Kidney (tissue), 14 donors: Measurements from ENCODE around the gene MICAL2. TPM values are rescaled to one million over a fixed set of nuclear protein-coding genes. Genes with fewer than 3 reads are reported as not detected.

ENCODE experiments used
- DNase-seq, 5 donors: peaks; one replicate each; pipeline ENCODE4 v3.0.0-alpha.2; 2013 to 2020
- FAIRE-seq: peaks from 2 replicates; lab custom pipeline; 2012; peaks lifted over from hg19 to GRCh38; lab: Jason Lieb, UNC
- H3K27ac ChIP-seq, 2 donors: one replicate each; pipeline ENCODE4 v1.7.0; 2013; ENCODE audit warnings: low read depth in 2 of 2, low read length in 2 of 2, inconsistent platforms in 1 of 2
- H3K27me3 ChIP-seq: one replicate; pipeline ENCODE4 v1.7.1; 2013; ENCODE audit warnings: low read length, inconsistent platforms; ENCODE audit not compliant: control insufficient read depth, insufficient read depth
- H3K36me3 ChIP-seq, 3 donors: one replicate each; pipeline versions ENCODE4 v1.7.0 to v1.7.1; 2013; ENCODE audit warnings: low read length in 3 of 3, control low read depth in 1 of 3, inconsistent platforms in 1 of 3; ENCODE audit not compliant: insufficient read depth in 3 of 3, control insufficient read depth in 2 of 3
- H3K4me1 ChIP-seq, 3 donors: one replicate each; pipeline versions ENCODE4 v1.7.0 to v1.7.1; 2013; ENCODE audit warnings: low read length in 3 of 3, inconsistent platforms in 1 of 3, low read depth in 1 of 3; ENCODE audit not compliant: control insufficient read depth in 2 of 3, insufficient read depth in 2 of 3
- H3K4me3 ChIP-seq, 3 donors: one replicate each; pipeline versions ENCODE4 v1.7.0 to v1.8.1; 2013; ENCODE audit warnings: low read length in 3 of 3, control low read depth in 1 of 3, inconsistent platforms in 1 of 3
- H3K9ac ChIP-seq, 3 donors: one replicate each; pipeline versions ENCODE4 v1.7.0 to v1.7.1; 2013; ENCODE audit warnings: low read length in 3 of 3, control low read depth in 1 of 3, inconsistent platforms in 1 of 3
- H3K9me3 ChIP-seq, 3 donors: one replicate each; pipeline versions ENCODE4 v1.7.0 to v1.7.1; 2013; ENCODE audit warnings: low read length in 3 of 3, control low read depth in 1 of 3, inconsistent platforms in 1 of 3; ENCODE audit not compliant: control insufficient read depth in 2 of 3, insufficient read depth in 1 of 3
- intact Hi-C: fragments of 100-400 bp; cut with DNase I; formaldehyde crosslinking; loops from one replicate; pipeline ENCODE4 v1.11.1; 2022
- polyA plus RNA-seq: library from polyadenylated mRNA; stranded (reverse); fragments of 350-450 nt; fragmentation: Illumina TruSeq; extraction: RNeasy Lipid Tissue Mini Kit (QIAGEN cat#74804); gene quantifications from one replicate; pipeline ENCODE4 v1.2.3, GENCODE V29; 2014; ENCODE audit warnings: low read depth, low replicate concordance; ENCODE audit not compliant: insufficient read depth
- total RNA-seq: library from RNA; stranded (reverse); fragmentation: NEBNext Ultra II Directional; extraction: Animal tissue kit (Norgen Biotek cat#: 25700); gene quantifications from one replicate; pipeline ENCODE4 v1.2.1, GENCODE V29; 2021
- TF ChIP-seq, protein P1 (sequence below): IDR thresholded peaks from 3 replicates; pipeline ENCODE4 v1.5.1; 2012; ENCODE audit warnings: mild to moderate bottlenecking, moderate library complexity, borderline replicate concordance; ENCODE audit not compliant: insufficient read depth; ENCODE audit errors: extremely low read depth
- donor health status: control.
- donor health status: control.
- donor health status: control.
- donor health status: control.
- donor health status: control.
- donor health status: DM: yes; HTN: yes; CAD: no.
- donor health status: Normal renal cell carcinoma (clear cell type).

The MICAL2 gene
- total and polyA plus RNA-seq, 2 donors from 2014 or later = 7.8 to 64.5 TPM

- TF ChIP-seq, protein P1, sequence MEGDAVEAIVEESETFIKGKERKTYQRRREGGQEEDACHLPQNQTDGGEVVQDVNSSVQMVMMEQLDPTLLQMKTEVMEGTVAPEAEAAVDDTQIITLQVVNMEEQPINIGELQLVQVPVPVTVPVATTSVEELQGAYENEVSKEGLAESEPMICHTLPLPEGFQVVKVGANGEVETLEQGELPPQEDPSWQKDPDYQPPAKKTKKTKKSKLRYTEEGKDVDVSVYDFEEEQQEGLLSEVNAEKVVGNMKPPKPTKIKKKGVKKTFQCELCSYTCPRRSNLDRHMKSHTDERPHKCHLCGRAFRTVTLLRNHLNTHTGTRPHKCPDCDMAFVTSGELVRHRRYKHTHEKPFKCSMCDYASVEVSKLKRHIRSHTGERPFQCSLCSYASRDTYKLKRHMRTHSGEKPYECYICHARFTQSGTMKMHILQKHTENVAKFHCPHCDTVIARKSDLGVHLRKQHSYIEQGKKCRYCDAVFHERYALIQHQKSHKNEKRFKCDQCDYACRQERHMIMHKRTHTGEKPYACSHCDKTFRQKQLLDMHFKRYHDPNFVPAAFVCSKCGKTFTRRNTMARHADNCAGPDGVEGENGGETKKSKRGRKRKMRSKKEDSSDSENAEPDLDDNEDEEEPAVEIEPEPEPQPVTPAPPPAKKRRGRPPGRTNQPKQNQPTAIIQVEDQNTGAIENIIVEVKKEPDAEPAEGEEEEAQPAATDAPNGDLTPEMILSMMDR = no peak
- peaks cover 0 to 2% (median 0%) of the 10 kb centered on the region in 3 donors for H3K4me1 ChIP-seq
- DNase-seq = no peak
- H3K27ac ChIP-seq = no peak overlapping the region
- no peaks in the 10 kb centered on the region for H3K27me3 ChIP-seq
- FAIRE-seq = no peak
- H3K9me3 ChIP-seq = no peaks in the 10 kb centered on the region
- H3K9ac ChIP-seq = no peak overlapping the region
- H3K4me3 ChIP-seq = no peak overlapping the region
- no peaks in the 10 kb centered on the region for H3K36me3 ChIP-seq
- intact Hi-C loops = no loop called here
Observed at GRCh38 chr11:12092714-12093113, 17.7 kb upstream of the MICAL2 start.

- Histone ChIP-seq H3K27me3 (no peaks in the 10 kb centered on the region), H3K9ac (no peak overlapping the region), H3K9me3 (no peaks in the 10 kb centered on the region), H3K27ac (no peak overlapping the region), H3K36me3 (no peaks in the 10 kb centered on the region), H3K4me3 (no peak overlapping the region), H3K4me1 (peaks cover 0 to 2% (median 0%) of the 10 kb centered on the region in 3 donors)
- intact Hi-C loops = no loop called here
- DNase-seq (no peak), FAIRE-seq (no peak)
- TF ChIP-seq, protein P1 = no peak
Observed at GRCh38 chr11:12094872-12095800, 15.3 kb upstream of the MICAL2 start.

- Histone ChIP-seq H3K9ac (no peak overlapping the region), H3K27me3 (no peaks in the 10 kb centered on the region), H3K27ac (no peak overlapping the region), H3K4me3 (no peak overlapping the region), H3K4me1 (no peaks in the 10 kb centered on the region), H3K9me3 (no peaks in the 10 kb centered on the region), H3K36me3 (no peaks in the 10 kb centered on the region)
- DNase-seq = no peak
- no peak for FAIRE-seq
- intact Hi-C loops = no loop called here
- TF ChIP-seq, protein P1 = no peak
Observed at GRCh38 chr11:12097219-12097618, 13.2 kb upstream of the MICAL2 start.
